Neuron (in vitro differentiated cells): Measurements from ENCODE around the gene TRABD.

Experiments used
- H2AFZ ChIP-seq: one replicate; pipeline ENCODE4 v1.6.1; 2013; ENCODE audit warnings: low read depth, mild to moderate bottlenecking, inconsistent platforms, low read length, moderate library complexity
- H3K27me3 ChIP-seq: one replicate; pipeline ENCODE4 v1.6.1; 2013; ENCODE audit warnings: low read length; ENCODE audit not compliant: insufficient read depth
- H3K36me3 ChIP-seq: one replicate; pipeline ENCODE4 v1.6.1; 2013; ENCODE audit warnings: low read length; ENCODE audit not compliant: insufficient read depth
- H3K4me1 ChIP-seq: one replicate; pipeline ENCODE4 v1.6.1; 2013; ENCODE audit warnings: low read length; ENCODE audit not compliant: insufficient read depth
- H3K4me3 ChIP-seq: 2 replicates; pipeline ENCODE4 v1.5.1; 2013; ENCODE audit warnings: mild to moderate bottlenecking, low read length, moderate library complexity
- H3K9me3 ChIP-seq: one replicate; pipeline ENCODE4 v1.6.1; 2013; ENCODE audit warnings: low read length

The TRABD gene

DNA sequence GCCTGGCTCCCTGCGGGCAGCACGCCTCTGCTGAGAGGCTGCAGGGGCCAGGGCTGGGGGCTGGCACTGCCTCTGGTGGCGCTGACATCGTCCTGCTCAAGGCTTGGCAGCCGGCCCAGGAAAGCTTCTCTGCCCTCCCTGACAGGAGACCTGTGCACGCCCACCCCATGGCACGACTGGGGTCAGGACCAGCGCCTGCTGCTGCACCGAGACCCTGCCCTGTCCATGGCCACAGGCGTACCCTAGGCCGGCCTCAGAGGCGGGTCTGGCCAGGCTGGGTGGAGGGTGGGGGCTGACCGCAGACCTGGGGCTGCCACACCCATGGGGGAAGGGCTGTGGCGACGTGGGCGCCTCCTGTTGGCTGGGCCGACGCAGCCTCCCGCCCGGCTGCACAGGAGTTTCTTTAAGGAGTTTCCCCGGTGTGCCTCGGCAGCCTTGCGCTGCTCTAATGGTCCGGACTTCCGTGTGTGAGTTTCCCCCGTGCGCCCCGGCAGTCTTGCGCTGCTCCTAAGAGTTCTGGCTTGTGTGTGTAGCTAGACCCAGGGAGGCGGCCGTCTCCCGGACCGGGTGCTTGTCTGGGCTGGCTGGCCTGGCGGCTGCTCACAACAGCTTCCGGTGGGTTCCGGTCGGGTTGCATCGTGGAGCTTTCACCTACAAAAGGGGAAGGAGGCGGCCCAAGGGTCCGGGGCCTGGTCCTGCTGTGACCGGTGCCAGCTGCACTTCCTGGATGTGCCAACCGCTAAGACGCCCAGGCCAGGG is 4.6 kb downstream of the TRABD start:
- no peak overlapping the region for H2AFZ ChIP-seq
- H3K9me3 ChIP-seq = no peaks in the 10 kb centered on the region
- H3K4me3 ChIP-seq = no peak overlapping the region
- peaks cover 5% of the 10 kb centered on the region for H3K4me1 ChIP-seq
- peaks cover 11% of the 10 kb centered on the region for H3K36me3 ChIP-seq
- H3K27me3 ChIP-seq = no peaks in the 10 kb centered on the region

DNA sequence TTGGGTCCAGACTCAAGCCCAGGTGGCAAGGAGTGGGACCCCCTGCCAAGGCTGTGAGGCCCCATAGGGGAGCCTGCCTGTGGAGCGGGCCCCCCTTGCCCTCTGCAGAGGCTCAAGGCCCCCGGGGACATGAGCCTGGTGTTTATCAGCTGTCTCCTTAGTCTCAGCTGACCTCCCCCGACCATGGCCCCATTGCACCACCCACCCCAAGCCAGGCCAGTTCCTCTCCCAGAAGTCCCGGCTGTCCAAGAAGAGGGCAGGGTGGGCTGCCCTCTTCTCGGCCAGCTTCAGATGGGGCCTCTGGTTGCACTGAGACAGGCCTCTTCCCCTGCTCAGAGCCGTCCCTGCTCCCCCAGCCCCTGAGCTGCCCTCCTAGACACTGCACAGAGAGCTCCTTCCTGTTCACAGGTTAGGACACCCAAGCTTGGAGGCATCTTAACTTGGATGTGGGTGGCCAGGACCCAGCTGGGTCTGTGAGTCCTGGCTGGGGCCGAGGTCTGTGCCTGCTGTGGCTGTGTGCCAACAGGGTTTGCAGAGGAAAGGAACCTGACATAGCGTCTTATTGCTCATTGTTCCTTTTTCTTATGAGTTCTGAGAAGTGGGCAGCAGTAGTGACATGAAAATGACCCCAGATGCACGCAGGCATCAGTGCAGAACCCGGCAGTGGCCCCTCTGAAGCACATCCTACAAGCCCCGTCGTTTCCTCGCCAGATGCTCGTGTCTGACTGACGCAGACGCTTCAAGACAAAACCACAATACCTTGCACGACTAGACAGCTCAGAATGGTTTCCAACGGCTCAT is 5.4 kb downstream of the TRABD start:
- Histone ChIP-seq H3K27me3 (no peaks in the 10 kb centered on the region), H3K36me3 (peaks cover 11% of the 10 kb centered on the region), H3K9me3 (no peaks in the 10 kb centered on the region), H3K4me1 (peaks cover 5% of the 10 kb centered on the region), H2AFZ (no peak overlapping the region), H3K4me3 (no peak overlapping the region)

DNA sequence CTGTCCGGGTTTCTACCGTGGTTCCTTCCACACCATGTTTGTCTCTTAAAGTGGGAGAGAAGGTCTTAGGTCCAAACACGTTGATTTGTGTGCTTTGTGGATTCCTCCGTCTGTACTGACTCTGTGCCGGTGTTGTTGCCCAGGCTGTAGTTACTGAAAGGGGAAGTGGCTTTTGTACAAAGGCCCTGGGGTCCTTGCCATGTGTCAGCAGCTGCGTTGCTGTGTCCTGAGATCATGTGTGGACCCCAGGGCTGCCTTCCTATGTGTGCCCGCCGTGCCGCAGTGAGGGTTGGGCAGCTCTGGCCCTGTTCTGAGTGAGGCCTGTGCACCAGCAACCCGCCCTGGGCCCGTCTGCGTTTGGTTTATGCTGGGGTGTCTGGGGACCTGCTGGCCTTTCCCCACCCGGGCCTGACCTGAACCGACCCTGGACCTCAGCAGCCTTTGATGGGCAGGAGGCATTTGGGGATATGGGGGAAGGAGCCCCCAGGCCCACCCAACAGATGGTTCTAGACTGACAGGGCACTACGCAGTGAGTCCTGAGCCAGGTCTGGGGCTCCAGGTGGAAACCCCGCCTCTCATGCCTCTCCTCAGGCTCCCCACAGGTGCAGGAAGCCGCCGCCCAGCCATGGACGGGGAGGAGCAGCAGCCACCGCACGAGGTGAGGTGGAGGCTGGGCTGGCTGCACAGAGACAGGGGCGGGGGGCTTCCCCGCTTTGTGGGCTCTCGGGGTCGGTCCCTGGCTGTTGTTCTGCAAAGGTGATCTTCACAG is 6.9 kb downstream of the TRABD start:
- H2AFZ ChIP-seq = no peak overlapping the region

GRCh38 chr22:50193621-50194020 is 7.9 kb downstream of the TRABD start:
- peaks cover 15% of the 10 kb centered on the region for H3K36me3 ChIP-seq
- H3K4me3 ChIP-seq = no peak overlapping the region
- no peaks in the 10 kb centered on the region for H3K4me1 ChIP-seq
- no peak overlapping the region for H2AFZ ChIP-seq
- no peaks in the 10 kb centered on the region for H3K27me3 ChIP-seq
- no peaks in the 10 kb centered on the region for H3K9me3 ChIP-seq

More for the DNA sequence above, 6.9 kb downstream of the TRABD start:
- no peak overlapping the region for H3K4me3 ChIP-seq
- H3K9me3 ChIP-seq = no peaks in the 10 kb centered on the region
- H3K27me3 ChIP-seq = no peaks in the 10 kb centered on the region
- H3K4me1 ChIP-seq = no peaks in the 10 kb centered on the region
- peaks cover 11% of the 10 kb centered on the region for H3K36me3 ChIP-seq

DNA sequence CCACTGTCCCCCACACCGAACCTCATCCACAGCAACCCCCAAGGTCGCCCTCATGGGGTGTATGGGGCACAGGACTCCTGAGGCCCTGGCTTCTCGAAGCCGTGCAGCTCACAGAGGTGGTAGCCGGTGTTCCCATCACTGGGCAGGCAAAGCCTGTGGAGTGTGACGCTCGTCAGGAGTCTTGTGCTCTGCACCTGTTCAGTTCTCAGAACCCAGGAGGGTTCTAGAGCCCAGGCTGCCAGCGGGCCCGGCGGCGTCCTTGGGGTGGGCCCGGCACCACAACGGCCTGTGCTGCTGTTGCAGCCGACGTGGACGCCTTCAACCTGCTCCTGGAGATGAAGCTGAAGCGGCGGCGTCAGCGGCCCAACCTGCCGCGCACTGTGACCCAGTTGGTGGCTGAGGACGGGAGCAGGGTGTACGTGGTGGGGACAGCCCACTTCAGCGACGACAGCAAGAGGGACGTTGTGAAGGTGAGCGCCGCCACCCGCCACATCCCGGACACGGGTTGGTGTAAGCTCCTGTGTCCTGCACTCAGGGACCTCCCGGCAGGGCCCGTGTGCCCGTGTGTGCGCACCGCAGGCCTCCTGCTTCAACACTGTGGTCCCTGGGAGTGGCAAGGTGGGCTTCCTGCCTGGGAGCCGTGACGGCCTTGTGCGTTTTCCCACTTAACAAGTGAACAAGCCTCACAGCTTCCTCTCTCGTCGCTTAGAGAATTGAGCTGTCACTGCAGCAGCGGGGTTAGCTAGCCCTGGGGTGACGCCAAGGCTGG is 8.5 kb downstream of the TRABD start:
- H3K36me3 ChIP-seq = peaks cover 18% of the 10 kb centered on the region
- no peaks in the 10 kb centered on the region for H3K27me3 ChIP-seq
- H2AFZ ChIP-seq = no peak overlapping the region
- no peaks in the 10 kb centered on the region for H3K4me1 ChIP-seq
- H3K4me3 ChIP-seq = no peak overlapping the region
- H3K9me3 ChIP-seq = no peaks in the 10 kb centered on the region

GRCh38 chr22:50196256-50196655 is 10.5 kb downstream of the TRABD start:
- Histone ChIP-seq H3K9me3 (no peaks in the 10 kb centered on the region), H3K4me3 (no peak overlapping the region), H3K27me3 (no peaks in the 10 kb centered on the region), H3K4me1 (peaks cover 9% of the 10 kb centered on the region), H3K36me3 (peaks cover 18% of the 10 kb centered on the region), H2AFZ (no peak overlapping the region)

DNA sequence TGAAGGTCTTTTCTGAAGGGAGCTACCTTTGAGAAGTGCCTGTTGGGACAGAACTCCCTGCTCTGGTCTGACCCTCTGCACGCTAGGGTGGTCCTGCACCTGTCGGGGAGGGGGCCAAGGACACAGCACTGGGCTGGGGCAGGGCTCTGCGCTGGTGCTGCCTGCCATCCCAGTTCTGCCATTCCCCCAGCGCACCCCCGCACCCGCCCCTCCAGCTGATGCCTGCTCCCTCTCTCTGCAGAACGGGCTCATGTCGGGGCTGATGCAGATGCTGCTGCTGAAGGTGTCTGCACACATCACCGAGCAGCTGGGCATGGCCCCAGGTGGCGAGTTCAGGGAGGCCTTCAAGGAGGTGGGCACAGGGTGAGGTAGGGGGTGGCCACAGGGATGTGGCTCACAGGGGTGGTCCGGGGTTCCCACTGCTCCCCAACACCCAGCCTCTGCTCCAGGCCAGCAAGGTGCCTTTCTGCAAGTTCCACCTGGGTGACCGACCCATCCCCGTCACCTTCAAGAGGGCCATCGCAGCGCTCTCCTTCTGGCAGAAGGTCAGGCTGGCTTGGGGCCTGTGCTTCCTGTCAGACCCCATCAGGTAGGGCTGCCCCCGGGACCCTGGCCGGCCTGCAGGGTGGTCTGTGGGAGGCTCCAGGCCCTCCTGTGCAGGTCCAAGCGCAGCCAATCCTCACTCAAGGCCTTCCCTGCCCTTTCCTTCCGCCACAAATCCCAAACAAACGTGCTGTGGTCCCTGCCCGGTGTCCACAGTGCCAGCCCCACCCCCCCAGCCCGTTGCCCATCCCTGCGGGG is 11.5 kb downstream of the TRABD start:
- Histone ChIP-seq H3K36me3 (peaks cover 18% of the 10 kb centered on the region), H3K9me3 (no peaks in the 10 kb centered on the region), H3K27me3 (no peaks in the 10 kb centered on the region), H3K4me1 (peaks cover 15% of the 10 kb centered on the region), H3K4me3 (no peak overlapping the region), H2AFZ (no peak overlapping the region)

DNA sequence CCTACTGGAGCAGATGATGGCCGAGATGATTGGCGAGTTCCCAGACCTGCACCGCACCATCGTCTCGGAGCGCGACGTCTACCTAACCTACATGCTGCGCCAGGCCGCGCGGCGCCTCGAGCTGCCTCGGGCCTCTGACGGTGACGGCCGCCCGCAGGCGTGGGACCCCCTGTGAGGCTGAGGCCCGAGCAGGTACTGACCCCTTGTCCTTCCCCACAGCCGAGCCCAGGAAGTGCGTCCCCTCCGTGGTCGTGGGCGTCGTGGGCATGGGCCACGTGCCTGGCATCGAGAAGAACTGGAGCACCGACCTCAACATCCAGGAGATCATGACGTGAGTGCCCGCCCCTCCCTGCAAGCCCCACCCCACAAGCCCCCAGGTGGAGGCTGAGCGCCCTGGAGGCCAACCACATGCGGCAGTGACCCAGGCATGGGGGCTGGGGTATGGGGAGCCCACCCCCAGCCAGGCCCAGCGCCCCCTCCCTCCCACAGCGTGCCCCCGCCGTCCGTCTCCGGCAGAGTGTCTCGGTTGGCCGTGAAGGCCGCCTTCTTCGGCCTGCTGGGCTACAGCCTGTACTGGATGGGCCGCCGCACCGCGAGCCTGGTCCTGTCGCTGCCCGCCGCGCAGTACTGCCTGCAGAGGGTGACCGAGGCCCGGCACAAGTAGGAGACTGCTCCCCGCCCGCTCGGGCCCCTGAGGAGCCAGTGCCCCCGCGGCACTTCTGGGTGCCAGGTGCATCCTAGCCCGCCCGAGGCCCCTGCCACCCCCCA is 12.3 kb downstream of the TRABD start:
- Histone ChIP-seq H2AFZ (no peak overlapping the region), H3K9me3 (no peaks in the 10 kb centered on the region), H3K4me3 (no peak overlapping the region), H3K4me1 (peaks cover 18% of the 10 kb centered on the region), H3K27me3 (no peaks in the 10 kb centered on the region), H3K36me3 (peaks cover 19% of the 10 kb centered on the region)

GRCh38 chr22:50198624-50199017 is 12.9 kb downstream of the TRABD start:
- Histone ChIP-seq H3K36me3 (peaks cover 25% of the 10 kb centered on the region), H3K4me3 (no peak overlapping the region), H2AFZ (no peak overlapping the region), H3K4me1 (peaks cover 18% of the 10 kb centered on the region), H3K27me3 (no peaks in the 10 kb centered on the region), H3K9me3 (peaks cover 5% of the 10 kb centered on the region)

DNA sequence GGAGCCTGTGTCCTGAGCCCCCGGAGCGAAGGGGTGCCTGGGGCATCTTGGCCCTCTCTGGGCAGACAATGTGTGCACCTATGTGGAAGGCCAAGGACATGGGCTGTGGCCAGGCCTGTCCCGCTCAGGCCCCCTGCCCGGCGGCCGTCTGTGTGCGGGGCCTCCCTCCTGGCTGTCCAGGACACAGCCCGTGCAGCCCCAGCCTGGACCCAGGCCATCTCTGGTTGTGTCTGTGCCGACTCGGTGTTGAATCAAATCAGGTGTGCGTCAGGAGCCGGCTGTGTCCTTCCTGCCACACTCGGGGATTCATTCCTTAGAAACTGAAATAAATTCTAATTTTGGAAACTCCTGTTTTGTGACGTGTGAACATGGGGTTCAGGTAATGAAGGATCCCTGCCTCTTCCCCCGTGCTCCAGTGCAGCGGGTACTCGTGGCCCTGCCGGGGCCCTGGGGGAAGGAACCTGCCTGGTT is 13.6 kb downstream of the TRABD start:
- H3K36me3 ChIP-seq = peaks cover 26% of the 10 kb centered on the region
- H2AFZ ChIP-seq = no peak overlapping the region
- H3K4me3 ChIP-seq = no peak overlapping the region
- H3K9me3 ChIP-seq = peaks cover 5% of the 10 kb centered on the region
- no peaks in the 10 kb centered on the region for H3K27me3 ChIP-seq
- H3K4me1 ChIP-seq = peaks cover 18% of the 10 kb centered on the region

DNA sequence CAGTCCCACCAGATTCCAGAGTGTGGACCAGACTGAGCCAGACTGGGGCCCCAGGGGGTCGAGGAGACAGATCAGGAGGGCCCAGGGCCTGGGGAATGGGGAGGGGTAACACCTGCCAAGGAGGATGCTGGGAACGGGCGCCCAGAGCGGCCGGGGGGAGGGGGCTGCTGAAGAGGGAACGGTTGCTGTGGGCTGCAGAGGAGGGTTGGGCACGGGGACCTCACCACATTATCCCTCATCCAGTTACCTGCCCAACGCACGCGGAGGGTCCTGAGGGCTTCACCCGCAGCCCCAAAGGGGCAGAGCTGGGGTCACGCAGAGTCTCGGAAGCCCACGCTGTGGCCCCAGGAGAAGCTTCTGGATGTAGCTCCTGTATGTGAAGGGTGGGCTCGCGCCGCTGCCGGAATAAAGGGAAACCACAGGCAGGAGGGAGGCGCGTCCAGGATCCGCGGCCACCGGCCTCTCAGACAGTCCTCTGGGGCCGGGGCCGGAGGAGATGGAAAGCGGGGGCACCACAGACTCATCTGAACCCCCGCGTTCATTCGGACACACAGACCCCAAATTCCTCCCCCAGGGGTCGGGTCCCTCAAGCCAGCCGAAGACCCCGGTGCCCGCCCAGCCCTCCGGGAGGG is 14.2 kb downstream of the TRABD start:
- peaks cover 5% of the 10 kb centered on the region for H3K9me3 ChIP-seq
- H3K4me1 ChIP-seq = peaks cover 18% of the 10 kb centered on the region
- peaks cover 24% of the 10 kb centered on the region for H3K36me3 ChIP-seq
- H3K27me3 ChIP-seq = no peaks in the 10 kb centered on the region
- peak overlapping the region; percentile 54 for H2AFZ ChIP-seq
- peak overlapping the region; percentile 73 for H3K4me3 ChIP-seq
